HCT116 (cell line): ENCODE data around the gene BACH1. TPM values are rescaled to one million over a fixed set of nuclear protein-coding genes. Genes with fewer than 3 reads are reported as not detected.

Experiments used
- ATAC-seq: fragments of 200-7000 bp; cut with Tn5 transposase; 2 replicates; pipeline ENCODE4 v1.9.1; 2020; ENCODE audit warnings: mild to moderate bottlenecking, moderate library complexity
- BruUV-seq: library from RNA; stranded (reverse); fragments of 400-500 nt; replicated peaks from 2 replicates; lab custom pipeline; 2021; lab: Mats Ljungman, UMichigan
- CTCF ChIA-PET: fragments of 300-600 bp; sonication (Branson Sonifier 250); formaldehyde crosslinking; loops from one replicate; lab custom pipeline; 2021; ENCODE audit warnings: antibody characterized with exemption; lab: Charles Lee
- POLR2A ChIA-PET: fragments of 300-600, 350-600 bp; sonication (Branson Sonifier 250); formaldehyde crosslinking; loops from one replicate; lab custom pipeline; 2021; ENCODE audit warnings: antibody characterized with exemption; lab: Charles Lee
- RAD21 ChIA-PET, 2 experiments: fragments of 300-600 bp; sonication (Branson Sonifier 250); formaldehyde crosslinking; loops; one replicate each; lab custom pipeline; 2023; ENCODE audit warnings: low total read pairs in 2 of 2; ENCODE audit not compliant: uncharacterized antibody in 2 of 2, unreplicated experiment in 2 of 2, low non-redundant PET in 1 of 2; lab: Charles Lee
- DNase-seq: peaks from one replicate; pipeline ENCODE4 v3.0.0-alpha.2; 2010; ENCODE audit warnings: low read depth, low spot score
- H2AFZ ChIP-seq: fragments of 200-600 bp; shearing (Covaris generic), sonication (generic); 2 replicates; pipeline ENCODE4 v1.6.1; 2017; ENCODE audit warnings: low read depth, mixed run types, mixed read lengths, antibody characterized with exemption, low read length; ENCODE audit not compliant: poor library complexity, severe bottlenecking
- H3K27ac ChIP-seq: 2 replicates; pipeline ENCODE4 v1.5.1; 2012; ENCODE audit warnings: low read depth, low read length
- H3K27me3 ChIP-seq: fragments of 200-600 bp; sonication (generic); 2 replicates; pipeline ENCODE4 v1.6.1; 2016; ENCODE audit warnings: mixed run types, low read length, mixed read lengths; ENCODE audit not compliant: insufficient read depth
- H3K36me3 ChIP-seq, 2 experiments: fragments of 200-500 bp in 1 of 2; fragments of 200-600 bp in 1 of 2; sonication (Bioruptor generic) in 1 of 2; sonication (generic) in 1 of 2; 2 replicates each; pipeline versions ENCODE4 v1.5.1 to v1.6.1; 2014 to 2016; ENCODE audit warnings: low read length in 2 of 2, inconsistent platforms in 1 of 2, mixed read lengths in 1 of 2, mixed run types in 1 of 2; ENCODE audit not compliant: insufficient read depth in 2 of 2, control insufficient read depth in 1 of 2
- H3K4me1 ChIP-seq, 2 experiments: fragments of 200-600 bp in 1 of 2; sonication (generic) in 1 of 2; 2 replicates each; pipeline versions ENCODE4 v1.5.1 to v1.6.1; 2012 to 2017; ENCODE audit warnings: low read length in 2 of 2, inconsistent platforms in 1 of 2, mild to moderate bottlenecking in 1 of 2, mixed read lengths in 1 of 2, mixed run types in 1 of 2, moderate library complexity in 1 of 2; ENCODE audit not compliant: insufficient read depth in 2 of 2, control insufficient read depth in 1 of 2
- H3K4me2 ChIP-seq: fragments of 200-600 bp; sonication (generic); 2 replicates; pipeline ENCODE4 v1.6.1; 2017; ENCODE audit warnings: mixed run types, low read length, mixed read lengths
- H3K4me3 ChIP-seq, 2 experiments: fragments of 200-600 bp in 1 of 2; sonication (generic) in 1 of 2; replicated peaks in 1 of 2; 2 replicates each; pipeline ENCODE4 v1.5.1; 2011 to 2016; ENCODE audit warnings: low read length in 2 of 2, control low read depth in 1 of 2, low read depth in 1 of 2, mild to moderate bottlenecking in 1 of 2, mixed read lengths in 1 of 2, mixed run types in 1 of 2
- H3K79me2 ChIP-seq: fragments of 200-600 bp; sonication (generic); 2 replicates; pipeline ENCODE4 v1.6.1; 2017; ENCODE audit warnings: mild to moderate bottlenecking, mixed run types, low read length, moderate library complexity, mixed read lengths; ENCODE audit not compliant: insufficient read depth
- H3K9ac ChIP-seq: fragments of 200-600 bp; sonication (generic); 2 replicates; pipeline ENCODE4 v1.6.1; 2016; ENCODE audit warnings: low read length, mixed read lengths
- H3K9me2 ChIP-seq: fragments of 200-600 bp; sonication (generic), shearing (Covaris generic); 2 replicates; pipeline ENCODE4 v1.6.1; 2017; ENCODE audit warnings: mixed run types, mild to moderate bottlenecking, moderate library complexity; ENCODE audit not compliant: insufficient read depth
- H3K9me3 ChIP-seq, 2 experiments: fragments of 200-500 bp in 1 of 2; fragments of 200-600 bp in 1 of 2; sonication (Bioruptor generic) in 1 of 2; sonication (generic) in 1 of 2; 2 replicates each; pipeline ENCODE4 v1.6.1; 2014 to 2017; ENCODE audit warnings: low read length in 2 of 2, mixed read lengths in 2 of 2, inconsistent platforms in 1 of 2, low read depth in 1 of 2, mild to moderate bottlenecking in 1 of 2, mixed run types in 1 of 2, moderate library complexity in 1 of 2; ENCODE audit not compliant: control insufficient read depth in 1 of 2, insufficient read depth in 1 of 2
- H4K20me1 ChIP-seq: fragments of 200-600 bp; sonication (generic), shearing (Covaris generic); 2 replicates; pipeline ENCODE4 v1.6.1; 2017; ENCODE audit warnings: mixed run types, mild to moderate bottlenecking, moderate library complexity; ENCODE audit not compliant: insufficient read depth
- ATF3 ChIP-seq: IDR thresholded peaks from 2 replicates; pipeline ENCODE4 v1.6.1; 2012
- CBX3 ChIP-seq: IDR thresholded peaks from 2 replicates; pipeline ENCODE4 v1.6.1; 2012; ENCODE audit warnings: low read depth
- CEBPB ChIP-seq: IDR thresholded peaks from 2 replicates; pipeline ENCODE4 v1.6.1; 2012; ENCODE audit warnings: low read depth
- EGR1 ChIP-seq: IDR thresholded peaks from 2 replicates; pipeline ENCODE4 v1.6.1; 2012; ENCODE audit warnings: low read depth
- ELF1 ChIP-seq: IDR thresholded peaks from 2 replicates; pipeline ENCODE4 v1.6.1; 2012; ENCODE audit warnings: low read depth, borderline replicate concordance
- EZH2 ChIP-seq: fragments of 200-600 bp; sonication (generic); IDR thresholded peaks from 2 replicates; pipeline ENCODE4 v1.6.1; 2017; ENCODE audit warnings: antibody characterized with exemption, mixed run types
- EZH2phosphoT487 ChIP-seq: fragments of 200-600 bp; IDR thresholded peaks from 2 replicates; pipeline ENCODE4 v1.6.1; 2018; ENCODE audit warnings: antibody characterized with exemption, borderline replicate concordance
- POLR2A ChIP-seq: IDR thresholded peaks from 2 replicates; pipeline ENCODE4 v1.7.0; 2011; ENCODE audit warnings: borderline replicate concordance; ENCODE audit not compliant: insufficient read depth, insufficient read length; ENCODE audit errors: extremely low read depth
- POLR2AphosphoS5 ChIP-seq: IDR thresholded peaks from 2 replicates; pipeline ENCODE4 v1.6.1; 2011; ENCODE audit warnings: mild to moderate bottlenecking, low read depth, low read length, moderate library complexity
- SIN3A ChIP-seq: IDR thresholded peaks from 2 replicates; pipeline ENCODE4 v1.6.1; 2012; ENCODE audit warnings: low read depth
- TCF7L2 ChIP-seq: IDR thresholded peaks from 2 replicates; pipeline ENCODE4 v1.7.0; 2011; ENCODE audit warnings: borderline replicate concordance, inconsistent platforms; ENCODE audit not compliant: insufficient read depth, insufficient read length; ENCODE audit errors: extremely low read depth
- YY1 ChIP-seq: IDR thresholded peaks from 2 replicates; pipeline ENCODE4 v1.6.1; 2011; ENCODE audit warnings: low read length, low read depth, moderate library complexity, mild to moderate bottlenecking; ENCODE audit not compliant: insufficient replicate concordance; ENCODE audit errors: extremely low read depth
- ZFX ChIP-seq: fragments of 450-650 bp; IDR thresholded peaks from 2 replicates; pipeline ENCODE4 v1.6.1; 2017
- ZNF274 ChIP-seq: fragments of 200-500 bp; sonication (Bioruptor generic); IDR thresholded peaks from 2 replicates; pipeline ENCODE4 v1.6.1; 2014; ENCODE audit warnings: mild to moderate bottlenecking, low read depth, low read length, inconsistent platforms
- intact Hi-C: fragments of 100-400 bp; cut with micrococcal nuclease; formaldehyde crosslinking; loops from 2 replicates; pipeline ENCODE4 v1.10.0; 2022
- total RNA-seq: library from RNA; stranded (reverse); gene quantifications from one replicate; pipeline ENCODE4 v1.2.1, GENCODE V29; 2021; ENCODE audit not compliant: unreplicated experiment
- TF ChIP-seq, protein P1 (sequence below): IDR thresholded peaks from 2 replicates; pipeline ENCODE4 v1.6.1; 2012
- TF ChIP-seq, protein P2 (sequence below): IDR thresholded peaks from 2 replicates; pipeline ENCODE4 v1.6.1; 2012; ENCODE audit warnings: low read depth
- TF ChIP-seq, protein P3 (sequence below), 3 experiments: fragments of 200-600 bp in 1 of 3; sonication (generic) in 1 of 3; IDR thresholded peaks in 2 of 3; conservative IDR thresholded peaks in 1 of 3; 2 replicates each; pipeline ENCODE4 v1.5.1; 2012 to 2017; ENCODE audit warnings: low read depth in 2 of 3, low read length in 2 of 3, antibody characterized with exemption in 1 of 3, borderline replicate concordance in 1 of 3, control low read depth in 1 of 3, mild to moderate bottlenecking in 1 of 3, mixed read lengths in 1 of 3, mixed run types in 1 of 3, moderate library complexity in 1 of 3; ENCODE audit not compliant: insufficient read depth in 1 of 3
- TF ChIP-seq, protein P4 (sequence below): IDR thresholded peaks from 2 replicates; pipeline ENCODE4 v1.6.1; 2011; ENCODE audit warnings: mild to moderate bottlenecking, low read length, moderate library complexity; ENCODE audit not compliant: insufficient replicate concordance; ENCODE audit errors: extremely low read depth

BACH1 gene
- total RNA-seq, 1 experiment from 2014 or later: 28.4 TPM

GRCh38 chr21:29367335-29367734 is 68.6 kb downstream of the BACH1 start:
- no peak overlapping the region for H3K4me2 ChIP-seq
- H4K20me1 ChIP-seq: no peaks in the 10 kb centered on the region
- intact Hi-C loops: no loop called here
- RAD21 ChIA-PET: no interaction called here
- BruUV-seq: no TSS peak
- H3K36me3 ChIP-seq: no peaks in the 10 kb centered on the region
- H3K4me3 ChIP-seq: no peak overlapping the region
- H3K79me2 ChIP-seq: no peaks in the 10 kb centered on the region
- CTCF ChIA-PET: no interaction called here
- no peak overlapping the region for H2AFZ ChIP-seq
- DNase-seq: no peak
- POLR2A ChIA-PET: no interaction called here
- no peak for ATAC-seq
- no peak for TF ChIP-seq ZFX
- no peak for TF ChIP-seq POLR2A
- no peak for TF ChIP-seq CBX3
- TF ChIP-seq SIN3A: no peak
- TF ChIP-seq EGR1: no peak
- TF ChIP-seq CEBPB: no peak
- no peak for TF ChIP-seq EZH2
- TF ChIP-seq, protein P1, sequence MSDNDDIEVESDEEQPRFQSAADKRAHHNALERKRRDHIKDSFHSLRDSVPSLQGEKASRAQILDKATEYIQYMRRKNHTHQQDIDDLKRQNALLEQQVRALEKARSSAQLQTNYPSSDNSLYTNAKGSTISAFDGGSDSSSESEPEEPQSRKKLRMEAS: no peak
- TF ChIP-seq ZNF274: no peak
- TF ChIP-seq POLR2AphosphoS5: no peak
- TF ChIP-seq ATF3: no peak
- no peak for TF ChIP-seq EZH2phosphoT487
- TF ChIP-seq TCF7L2: no peak
- no peak for TF ChIP-seq ELF1
- TF ChIP-seq, protein P2, sequence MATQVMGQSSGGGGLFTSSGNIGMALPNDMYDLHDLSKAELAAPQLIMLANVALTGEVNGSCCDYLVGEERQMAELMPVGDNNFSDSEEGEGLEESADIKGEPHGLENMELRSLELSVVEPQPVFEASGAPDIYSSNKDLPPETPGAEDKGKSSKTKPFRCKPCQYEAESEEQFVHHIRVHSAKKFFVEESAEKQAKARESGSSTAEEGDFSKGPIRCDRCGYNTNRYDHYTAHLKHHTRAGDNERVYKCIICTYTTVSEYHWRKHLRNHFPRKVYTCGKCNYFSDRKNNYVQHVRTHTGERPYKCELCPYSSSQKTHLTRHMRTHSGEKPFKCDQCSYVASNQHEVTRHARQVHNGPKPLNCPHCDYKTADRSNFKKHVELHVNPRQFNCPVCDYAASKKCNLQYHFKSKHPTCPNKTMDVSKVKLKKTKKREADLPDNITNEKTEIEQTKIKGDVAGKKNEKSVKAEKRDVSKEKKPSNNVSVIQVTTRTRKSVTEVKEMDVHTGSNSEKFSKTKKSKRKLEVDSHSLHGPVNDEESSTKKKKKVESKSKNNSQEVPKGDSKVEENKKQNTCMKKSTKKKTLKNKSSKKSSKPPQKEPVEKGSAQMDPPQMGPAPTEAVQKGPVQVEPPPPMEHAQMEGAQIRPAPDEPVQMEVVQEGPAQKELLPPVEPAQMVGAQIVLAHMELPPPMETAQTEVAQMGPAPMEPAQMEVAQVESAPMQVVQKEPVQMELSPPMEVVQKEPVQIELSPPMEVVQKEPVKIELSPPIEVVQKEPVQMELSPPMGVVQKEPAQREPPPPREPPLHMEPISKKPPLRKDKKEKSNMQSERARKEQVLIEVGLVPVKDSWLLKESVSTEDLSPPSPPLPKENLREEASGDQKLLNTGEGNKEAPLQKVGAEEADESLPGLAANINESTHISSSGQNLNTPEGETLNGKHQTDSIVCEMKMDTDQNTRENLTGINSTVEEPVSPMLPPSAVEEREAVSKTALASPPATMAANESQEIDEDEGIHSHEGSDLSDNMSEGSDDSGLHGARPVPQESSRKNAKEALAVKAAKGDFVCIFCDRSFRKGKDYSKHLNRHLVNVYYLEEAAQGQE: no peak
- TF ChIP-seq, protein P3, sequence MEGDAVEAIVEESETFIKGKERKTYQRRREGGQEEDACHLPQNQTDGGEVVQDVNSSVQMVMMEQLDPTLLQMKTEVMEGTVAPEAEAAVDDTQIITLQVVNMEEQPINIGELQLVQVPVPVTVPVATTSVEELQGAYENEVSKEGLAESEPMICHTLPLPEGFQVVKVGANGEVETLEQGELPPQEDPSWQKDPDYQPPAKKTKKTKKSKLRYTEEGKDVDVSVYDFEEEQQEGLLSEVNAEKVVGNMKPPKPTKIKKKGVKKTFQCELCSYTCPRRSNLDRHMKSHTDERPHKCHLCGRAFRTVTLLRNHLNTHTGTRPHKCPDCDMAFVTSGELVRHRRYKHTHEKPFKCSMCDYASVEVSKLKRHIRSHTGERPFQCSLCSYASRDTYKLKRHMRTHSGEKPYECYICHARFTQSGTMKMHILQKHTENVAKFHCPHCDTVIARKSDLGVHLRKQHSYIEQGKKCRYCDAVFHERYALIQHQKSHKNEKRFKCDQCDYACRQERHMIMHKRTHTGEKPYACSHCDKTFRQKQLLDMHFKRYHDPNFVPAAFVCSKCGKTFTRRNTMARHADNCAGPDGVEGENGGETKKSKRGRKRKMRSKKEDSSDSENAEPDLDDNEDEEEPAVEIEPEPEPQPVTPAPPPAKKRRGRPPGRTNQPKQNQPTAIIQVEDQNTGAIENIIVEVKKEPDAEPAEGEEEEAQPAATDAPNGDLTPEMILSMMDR (IDR thresholded peaks at IDR 0.05 in 2 of 3, conservative IDR thresholded peaks at IDR 0.05 in 1 of 3; ENCODE audit: borderline replicate concordance in 1 of 3, insufficient read depth in 1 of 3, low read depth in 2 of 3, low read length in 2 of 3): no peak
- TF ChIP-seq, protein P4, sequence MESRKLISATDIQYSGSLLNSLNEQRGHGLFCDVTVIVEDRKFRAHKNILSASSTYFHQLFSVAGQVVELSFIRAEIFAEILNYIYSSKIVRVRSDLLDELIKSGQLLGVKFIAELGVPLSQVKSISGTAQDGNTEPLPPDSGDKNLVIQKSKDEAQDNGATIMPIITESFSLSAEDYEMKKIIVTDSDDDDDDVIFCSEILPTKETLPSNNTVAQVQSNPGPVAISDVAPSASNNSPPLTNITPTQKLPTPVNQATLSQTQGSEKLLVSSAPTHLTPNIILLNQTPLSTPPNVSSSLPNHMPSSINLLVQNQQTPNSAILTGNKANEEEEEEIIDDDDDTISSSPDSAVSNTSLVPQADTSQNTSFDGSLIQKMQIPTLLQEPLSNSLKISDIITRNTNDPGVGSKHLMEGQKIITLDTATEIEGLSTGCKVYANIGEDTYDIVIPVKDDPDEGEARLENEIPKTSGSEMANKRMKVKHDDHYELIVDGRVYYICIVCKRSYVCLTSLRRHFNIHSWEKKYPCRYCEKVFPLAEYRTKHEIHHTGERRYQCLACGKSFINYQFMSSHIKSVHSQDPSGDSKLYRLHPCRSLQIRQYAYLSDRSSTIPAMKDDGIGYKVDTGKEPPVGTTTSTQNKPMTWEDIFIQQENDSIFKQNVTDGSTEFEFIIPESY: no peak
- TF ChIP-seq YY1: no peak
- no peaks in the 10 kb centered on the region for H3K27me3 ChIP-seq
- H3K9me2 ChIP-seq: no peaks in the 10 kb centered on the region
- no peaks in the 10 kb centered on the region for H3K9me3 ChIP-seq
- no peak overlapping the region for H3K9ac ChIP-seq
- H3K4me1 ChIP-seq: no peaks in the 10 kb centered on the region
- H3K27ac ChIP-seq: no peak overlapping the region
